ENCODE data around the gene SLC22A17. TPM values are rescaled to one million over a fixed set of nuclear protein-coding genes. Genes with fewer than 3 reads are reported as not detected.
"Not testable (repeated sequence)": the region's sequence is repeated elsewhere in the genome, so short reads cannot be mapped to it uniquely, and the experiment has no call there.

The SLC22A17 gene
- total RNA-seq, 2 donors from 2014 or later = 6.3 to 8.6 TPM

DNA sequence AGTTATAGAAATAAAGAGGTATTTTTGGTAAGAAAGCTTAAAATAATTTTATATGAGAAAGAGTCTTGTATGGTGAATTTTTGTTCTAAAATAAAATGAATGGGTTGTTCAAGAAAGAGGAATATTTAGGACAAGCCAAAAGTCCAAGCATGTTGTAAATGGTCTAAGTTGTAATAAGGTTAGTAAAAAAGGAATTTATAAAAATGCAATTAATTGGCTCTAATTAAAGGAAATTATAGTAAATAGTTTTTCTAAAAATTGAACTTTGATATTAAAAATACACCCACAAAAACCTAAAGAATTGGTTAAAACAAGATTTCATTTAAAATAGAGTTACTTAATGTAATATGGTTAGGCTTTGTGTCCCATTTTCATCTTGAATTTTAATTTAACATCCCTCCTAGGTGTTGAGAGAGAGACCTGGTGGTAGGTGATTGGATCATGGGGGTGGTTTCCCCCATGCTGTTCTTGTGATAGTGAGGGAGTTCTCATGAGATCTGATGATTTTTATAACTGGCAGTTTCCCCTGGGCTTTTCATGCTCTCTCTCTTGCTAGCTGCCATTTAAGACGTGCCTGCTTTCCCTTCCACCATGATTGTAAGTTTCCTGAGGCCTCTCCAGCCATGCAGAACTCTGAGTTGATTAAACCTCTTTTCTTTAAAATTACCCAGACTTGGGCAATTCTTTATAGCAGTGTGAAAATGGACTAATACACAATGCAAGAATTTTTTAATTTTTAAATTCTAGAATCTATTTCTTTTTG is 13.0 kb downstream of the SLC22A17 start:
- no peak overlapping the region for H3K4me3 Mint-ChIP-seq

DNA sequence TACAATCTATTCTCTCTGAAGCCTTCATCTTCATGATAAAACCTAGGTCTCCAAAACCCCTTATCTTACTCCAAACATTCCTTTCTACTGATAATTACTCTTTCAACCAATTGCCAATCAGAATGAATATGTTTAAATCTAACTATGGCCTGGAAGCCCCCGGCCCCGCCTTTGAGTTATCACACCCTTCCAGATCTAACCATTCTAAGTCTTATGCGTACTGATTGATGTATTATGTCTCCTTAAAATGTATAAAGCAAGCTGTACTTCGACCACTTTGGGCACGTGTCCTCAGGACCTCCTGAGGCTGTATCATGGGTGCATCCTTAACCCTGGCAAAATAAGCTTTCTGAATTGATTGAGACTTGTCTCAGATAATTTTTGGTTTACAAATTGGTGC is 17.1 kb downstream of the SLC22A17 start:
- H3K4me3 Mint-ChIP-seq = no peak overlapping the region
- peaks cover 1 to 3% of the 10 kb centered on the region in 2 donors for H3K36me3 Mint-ChIP-seq (ENCODE audit: insufficient read depth in 2 of 2)
- DNase-seq (no peak), ATAC-seq (replicated peaks in 1 of 2) (no peak)
- no peak overlapping the region for H3K27ac Mint-ChIP-seq
- H3K9me3 Mint-ChIP-seq = peaks cover 3% of the 10 kb centered on the region in 2 donors
- no peaks in the 10 kb centered on the region for H3K4me1 Mint-ChIP-seq (ENCODE audit: low read depth)
- H3K27me3 Mint-ChIP-seq (ENCODE audit: low read depth) = no peaks in the 10 kb centered on the region

More for the DNA sequence above, 13.0 kb downstream of the SLC22A17 start:
- ATAC-seq (replicated peaks in 1 of 2) (no peak), DNase-seq (no peak)
- Mint-ChIP-seq H3K4me1 (ENCODE audit: low read depth) (no peaks in the 10 kb centered on the region), H3K36me3 (ENCODE audit: insufficient read depth in 2 of 2) (peaks cover 1 to 3% of the 10 kb centered on the region in 2 donors), H3K27me3 (ENCODE audit: low read depth) (no peaks in the 10 kb centered on the region), H3K9me3 (peaks cover 3% of the 10 kb centered on the region in 2 donors), H3K27ac (no peak overlapping the region)

DNA sequence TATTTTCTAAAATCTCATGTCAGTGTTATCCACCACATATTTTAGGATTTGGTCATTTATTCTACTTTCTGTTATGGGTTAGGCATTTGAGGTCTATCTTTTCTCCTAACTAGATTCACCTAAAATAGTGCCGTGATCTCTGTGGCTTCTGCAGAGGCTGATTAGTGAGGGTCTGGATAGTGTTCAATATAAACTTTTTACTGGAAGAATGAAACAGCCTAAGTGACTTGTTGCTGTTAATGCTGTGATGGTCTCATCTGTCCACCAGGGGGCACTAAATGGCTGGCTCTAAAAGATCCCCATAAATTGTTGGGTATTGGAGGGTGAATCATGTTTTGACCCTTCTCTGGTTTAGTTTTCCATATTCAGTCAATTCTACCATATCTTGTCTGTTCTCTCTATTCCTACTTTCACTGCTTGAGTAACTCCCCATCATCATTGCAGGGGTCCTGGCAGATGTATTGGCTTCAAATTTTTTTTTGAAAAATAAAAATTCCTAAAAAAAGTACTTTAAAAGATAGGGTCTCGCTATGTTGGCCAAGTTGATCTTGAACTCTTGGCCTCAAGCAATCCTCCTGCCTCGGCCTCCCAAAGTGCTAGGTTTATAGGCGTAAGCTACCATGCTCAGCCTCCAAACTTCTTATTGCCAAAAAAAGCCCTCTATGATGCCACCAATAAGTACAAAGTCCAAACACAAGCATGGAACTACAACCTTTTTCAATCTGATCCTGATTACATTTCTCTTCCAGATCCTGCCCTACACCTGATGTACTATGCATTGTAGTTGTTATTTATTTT is 24.5 kb downstream of the SLC22A17 start:
- Mint-ChIP-seq H3K9me3 (no peaks in the 10 kb centered on the region), H3K27me3 (ENCODE audit: low read depth) (no peaks in the 10 kb centered on the region), H3K27ac (no peak overlapping the region), H3K4me1 (ENCODE audit: low read depth) (peaks cover 13% of the 10 kb centered on the region), H3K4me3 (no peak overlapping the region), H3K36me3 (ENCODE audit: insufficient read depth in 2 of 2) (peaks cover 4% of the 10 kb centered on the region in 2 donors)
- ATAC-seq (replicated peaks in 1 of 2) = peak; percentile 75 to 82
- peak; percentile 66 to 70 for DNase-seq

DNA sequence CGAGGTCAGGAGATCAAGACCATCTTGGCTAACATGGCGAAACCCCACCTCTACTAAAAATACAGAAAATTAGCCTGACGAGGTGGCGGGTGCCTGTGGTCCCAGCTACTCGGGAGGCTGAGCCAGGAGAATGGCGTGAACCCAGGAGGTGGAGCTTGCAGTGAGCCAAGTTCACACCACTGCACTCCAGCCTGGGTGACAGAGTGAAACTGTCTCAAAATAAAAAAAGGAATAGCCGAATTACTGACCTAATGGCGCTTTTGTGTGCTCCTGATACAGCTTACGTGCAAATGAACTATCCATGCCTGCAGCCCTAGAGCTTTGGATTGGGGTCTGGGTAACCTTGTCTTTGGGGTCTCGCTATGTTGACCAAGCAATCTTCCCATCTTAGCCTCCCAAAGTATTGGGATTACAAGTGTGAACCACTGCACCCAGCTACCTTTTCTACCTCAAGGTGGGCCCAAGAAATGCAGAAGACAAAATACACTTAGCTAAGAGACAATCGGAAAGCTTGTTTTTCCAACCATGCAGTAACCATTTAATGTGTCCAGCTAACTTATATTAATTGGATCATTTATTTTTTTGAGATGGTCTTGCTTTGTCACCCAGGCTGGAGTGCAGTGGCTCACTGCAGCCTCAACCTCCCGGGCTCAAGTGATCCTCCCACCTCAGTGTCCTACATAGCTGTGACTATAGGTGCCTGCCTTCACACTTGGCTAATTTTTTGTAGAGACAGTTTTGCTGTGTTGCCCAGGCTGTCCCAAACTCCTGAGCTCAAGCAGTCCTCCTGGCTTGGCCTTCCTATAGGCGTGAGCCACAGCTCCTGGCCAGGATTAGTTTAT is 26.0 kb downstream of the SLC22A17 start:
- no peaks in the 10 kb centered on the region for H3K27me3 Mint-ChIP-seq (ENCODE audit: low read depth)
- no peak for DNase-seq
- no peak overlapping the region for H3K4me3 Mint-ChIP-seq
- peaks cover 9 to 14% of the 10 kb centered on the region in 2 donors for H3K36me3 Mint-ChIP-seq (ENCODE audit: insufficient read depth in 2 of 2)
- peaks cover 22% of the 10 kb centered on the region for H3K4me1 Mint-ChIP-seq (ENCODE audit: low read depth)
- no peak overlapping the region for H3K27ac Mint-ChIP-seq
- H3K9me3 Mint-ChIP-seq = no peaks in the 10 kb centered on the region
- no peak for ATAC-seq (replicated peaks in 1 of 2)

DNA sequence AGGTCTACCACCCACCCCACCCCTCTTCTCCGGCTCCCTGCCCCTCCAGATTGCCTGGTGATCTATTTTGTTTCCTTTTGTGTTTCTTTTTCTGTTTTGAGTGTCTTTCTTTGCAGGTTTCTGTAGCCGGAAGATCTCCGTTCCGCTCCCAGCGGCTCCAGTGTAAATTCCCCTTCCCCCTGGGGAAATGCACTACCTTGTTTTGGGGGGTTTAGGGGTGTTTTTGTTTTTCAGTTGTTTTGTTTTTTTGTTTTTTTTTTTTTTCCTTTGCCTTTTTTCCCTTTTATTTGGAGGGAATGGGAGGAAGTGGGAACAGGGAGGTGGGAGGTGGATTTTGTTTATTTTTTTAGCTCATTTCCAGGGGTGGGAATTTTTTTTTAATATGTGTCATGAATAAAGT is 26.9 kb downstream of the SLC22A17 start:
- not testable (repeated sequence) for H3K27me3 Mint-ChIP-seq (ENCODE audit: low read depth); H3K9me3 Mint-ChIP-seq; H3K4me3 Mint-ChIP-seq; ATAC-seq (replicated peaks in 1 of 2); H3K27ac Mint-ChIP-seq; DNase-seq
- Mint-ChIP-seq H3K36me3 (ENCODE audit: insufficient read depth in 2 of 2) (peaks cover 9 to 14% of the 10 kb centered on the region in 2 donors), H3K4me1 (ENCODE audit: low read depth) (peaks cover 22% of the 10 kb centered on the region)

DNA sequence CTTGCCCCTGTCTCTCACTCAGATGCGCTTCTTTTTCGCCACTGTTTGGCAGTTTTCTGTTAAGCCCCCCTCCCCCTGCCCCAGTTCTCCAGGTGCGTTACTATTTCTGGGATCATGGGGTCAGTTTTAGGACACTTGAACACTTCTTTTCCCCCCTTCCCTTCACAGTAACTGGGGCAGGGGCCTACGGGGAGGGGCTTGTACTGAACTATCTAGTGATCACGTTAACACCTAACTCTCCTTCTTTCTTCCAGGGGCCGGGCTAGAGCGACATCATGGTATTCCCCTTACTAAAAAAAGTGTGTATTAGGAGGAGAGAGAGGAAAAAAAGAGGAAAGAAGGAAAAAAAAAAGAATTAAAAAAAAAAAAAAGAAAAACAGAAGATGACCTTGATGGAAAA is 27.7 kb downstream of the SLC22A17 start:
- H3K27ac Mint-ChIP-seq = no peak overlapping the region
- no peak overlapping the region for H3K4me3 Mint-ChIP-seq
- peaks cover 28% of the 10 kb centered on the region for H3K4me1 Mint-ChIP-seq (ENCODE audit: low read depth)
- DNase-seq (no peak), ATAC-seq (replicated peaks in 1 of 2) (no peak)
- no peaks in the 10 kb centered on the region for H3K9me3 Mint-ChIP-seq
- H3K36me3 Mint-ChIP-seq (ENCODE audit: insufficient read depth in 2 of 2) = peaks cover 12 to 14% of the 10 kb centered on the region in 2 donors
- H3K27me3 Mint-ChIP-seq (ENCODE audit: low read depth) = no peaks in the 10 kb centered on the region

DNA sequence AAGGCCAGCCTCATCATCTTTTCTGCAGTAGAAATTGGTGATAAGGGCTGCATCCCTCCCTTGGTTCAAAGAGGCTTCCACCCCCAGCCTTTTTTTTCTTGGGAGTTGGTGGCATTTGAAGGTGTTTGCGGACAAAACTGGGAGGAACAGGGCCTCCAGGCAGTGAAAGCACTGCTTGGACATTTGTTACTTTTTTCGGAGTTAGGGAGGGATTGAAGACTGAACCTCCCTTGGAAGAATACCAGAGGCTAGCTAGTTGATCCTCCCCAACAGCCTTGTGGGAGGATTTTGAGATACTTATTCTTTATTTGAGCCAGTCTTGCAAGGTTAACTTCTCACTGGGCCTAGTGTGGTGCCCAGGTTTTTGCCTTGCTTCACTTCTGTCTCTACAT is 28.2 kb downstream of the SLC22A17 start:
- Mint-ChIP-seq H3K9me3 (peaks cover 0 to 2% of the 10 kb centered on the region in 2 donors), H3K4me1 (ENCODE audit: low read depth) (peaks cover 33% of the 10 kb centered on the region), H3K36me3 (ENCODE audit: insufficient read depth in 2 of 2) (peaks cover 12 to 14% of the 10 kb centered on the region in 2 donors), H3K27ac (no peak overlapping the region), H3K4me3 (no peak overlapping the region), H3K27me3 (ENCODE audit: low read depth) (no peaks in the 10 kb centered on the region)
- ATAC-seq (replicated peaks in 1 of 2) (no peak), DNase-seq (no peak)

DNA sequence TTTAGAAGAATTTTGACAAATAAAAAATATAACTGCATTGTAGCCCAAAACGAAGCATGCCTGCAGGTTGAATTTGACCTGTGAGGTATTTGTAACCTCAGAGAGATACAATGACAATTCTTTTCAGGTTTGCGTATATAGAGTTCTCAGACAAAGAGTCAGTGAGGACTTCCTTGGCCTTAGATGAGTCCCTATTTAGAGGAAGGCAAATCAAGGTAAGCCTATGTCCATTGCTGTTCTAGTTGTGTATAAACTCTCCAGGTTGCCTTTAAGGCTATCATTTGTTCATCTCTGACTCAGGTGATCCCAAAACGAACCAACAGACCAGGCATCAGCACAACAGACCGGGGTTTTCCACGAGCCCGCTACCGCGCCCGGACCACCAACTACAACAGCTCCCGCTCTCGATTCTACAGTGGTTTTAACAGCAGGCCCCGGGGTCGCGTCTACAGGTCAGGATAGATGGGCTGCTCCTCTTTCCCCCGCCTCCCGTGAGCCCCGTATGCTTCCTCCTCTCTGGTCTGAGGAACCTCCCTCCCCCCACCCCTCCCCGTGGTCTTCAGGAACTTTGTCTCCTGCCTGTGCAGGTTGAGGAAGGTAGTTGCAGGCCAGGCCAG is 28.7 kb downstream of the SLC22A17 start:
- H3K4me1 Mint-ChIP-seq (ENCODE audit: low read depth) = peaks cover 34% of the 10 kb centered on the region
- no peak overlapping the region for H3K4me3 Mint-ChIP-seq
- peaks cover 0 to 2% of the 10 kb centered on the region in 2 donors for H3K9me3 Mint-ChIP-seq
- DNase-seq (no peak), ATAC-seq (replicated peaks in 1 of 2) (no peak)
- H3K27ac Mint-ChIP-seq = no peak overlapping the region
- no peaks in the 10 kb centered on the region for H3K27me3 Mint-ChIP-seq (ENCODE audit: low read depth)
- peaks cover 12 to 14% of the 10 kb centered on the region in 2 donors for H3K36me3 Mint-ChIP-seq (ENCODE audit: insufficient read depth in 2 of 2)

DNA sequence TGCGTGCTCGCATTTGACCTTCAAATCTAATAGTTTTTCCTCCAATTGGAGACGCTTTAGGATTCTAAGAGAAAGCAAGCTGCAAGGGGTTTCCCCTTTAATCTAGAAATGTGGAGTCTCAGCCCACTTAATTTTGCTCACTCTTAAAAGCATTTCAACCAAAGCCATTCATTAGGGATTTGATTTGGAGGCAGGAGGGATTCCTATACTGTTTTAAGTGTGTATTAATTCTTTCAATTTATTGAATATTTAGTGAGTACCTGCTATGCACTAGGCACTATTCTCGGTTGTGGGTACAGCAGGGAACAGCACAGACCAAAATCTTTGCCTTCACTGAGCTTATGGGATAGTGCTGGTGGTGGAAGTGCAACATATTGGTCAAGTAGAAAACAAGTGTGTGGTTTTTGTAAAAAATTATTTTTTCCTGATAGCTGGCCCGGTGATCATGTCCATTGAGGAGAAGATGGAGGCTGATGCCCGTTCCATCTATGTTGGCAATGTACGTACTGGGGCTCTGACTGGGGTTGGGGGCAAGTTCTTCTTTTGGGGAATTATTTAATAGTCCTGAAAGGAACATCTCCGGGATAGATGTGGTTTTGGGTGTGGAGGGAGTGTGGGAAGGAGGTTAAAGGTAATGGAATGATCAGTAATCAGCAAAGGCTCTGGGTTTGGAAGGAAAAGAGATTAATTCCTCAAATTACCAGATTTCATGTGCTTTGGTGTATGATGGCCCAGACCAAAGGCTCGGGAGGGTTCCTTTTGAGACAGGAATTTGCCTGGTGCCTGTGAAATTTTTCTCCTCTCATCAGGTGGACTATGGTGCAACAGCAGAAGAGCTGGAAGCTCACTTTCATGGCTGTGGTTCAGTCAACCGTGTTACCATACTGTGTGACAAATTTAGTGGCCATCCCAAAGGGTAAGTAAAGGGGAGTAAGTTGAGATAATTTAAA is 29.8 kb downstream of the SLC22A17 start:
- peaks cover 27% of the 10 kb centered on the region for H3K4me1 Mint-ChIP-seq (ENCODE audit: low read depth)
- peak overlapping the region; percentile 94 to 99 for H3K4me3 Mint-ChIP-seq
- ATAC-seq (replicated peaks in 1 of 2) = no peak

DNA sequence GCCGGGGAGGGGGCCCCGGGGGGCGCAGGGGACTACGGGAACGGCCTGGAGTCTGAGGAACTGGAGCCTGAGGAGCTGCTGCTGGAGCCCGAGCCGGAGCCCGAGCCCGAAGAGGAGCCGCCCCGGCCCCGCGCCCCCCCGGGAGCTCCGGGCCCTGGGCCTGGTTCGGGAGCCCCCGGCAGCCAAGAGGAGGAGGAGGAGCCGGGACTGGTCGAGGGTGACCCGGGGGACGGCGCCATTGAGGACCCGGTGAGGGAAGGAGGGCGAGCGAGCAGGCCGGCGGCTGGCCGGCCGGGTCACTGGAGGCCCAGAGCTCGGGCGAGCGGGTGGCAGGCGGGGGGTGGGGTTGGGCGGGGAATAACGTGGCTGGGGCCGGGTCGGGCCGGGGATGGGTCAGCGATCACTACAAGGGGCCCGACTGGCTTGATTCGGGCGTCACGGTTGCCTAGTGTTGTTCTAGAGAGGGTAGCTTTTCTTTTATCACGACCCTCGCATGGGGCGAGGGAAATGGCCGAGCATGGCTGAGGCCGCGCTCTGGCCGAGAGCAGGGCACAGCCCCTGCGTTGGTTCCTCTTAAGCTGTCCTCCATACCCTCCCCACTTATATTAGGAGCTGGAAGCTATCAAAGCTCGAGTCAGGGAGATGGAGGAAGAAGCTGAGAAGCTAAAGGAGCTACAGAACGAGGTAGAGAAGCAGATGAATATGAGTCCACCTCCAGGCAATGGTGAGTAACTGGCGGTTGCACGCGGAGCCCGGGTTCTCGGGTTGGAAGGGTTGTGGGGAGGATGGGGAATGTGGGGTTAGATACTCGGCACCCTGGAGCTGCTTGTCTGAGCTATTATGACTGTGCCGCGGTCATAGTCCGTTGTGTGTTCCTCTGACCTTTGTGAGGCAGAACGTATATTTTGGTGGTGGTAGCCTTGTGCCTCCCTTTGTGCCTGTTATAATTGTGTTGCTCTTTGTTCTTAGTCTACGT is 30.8 kb downstream of the SLC22A17 start:
- DNase-seq (peak; percentile 82 to 86), ATAC-seq (replicated peaks in 1 of 2) (peak; percentile 35 to 36)
- Mint-ChIP-seq H3K4me1 (ENCODE audit: low read depth) (peaks cover 27% of the 10 kb centered on the region), H3K9me3 (peaks cover 0 to 2% of the 10 kb centered on the region in 2 donors), H3K4me3 (peak overlapping the region; percentile 94 to 99), H3K27me3 (ENCODE audit: low read depth) (no peaks in the 10 kb centered on the region), H3K27ac (peak overlapping the region; percentile 95), H3K36me3 (ENCODE audit: insufficient read depth in 2 of 2) (peaks cover 12 to 14% of the 10 kb centered on the region in 2 donors)

More for the DNA sequence above, 29.8 kb downstream of the SLC22A17 start:
- DNase-seq = no peak
- Mint-ChIP-seq H3K9me3 (peaks cover 0 to 2% of the 10 kb centered on the region in 2 donors), H3K27ac (peak overlapping the region; percentile 95), H3K27me3 (ENCODE audit: low read depth) (no peaks in the 10 kb centered on the region), H3K36me3 (ENCODE audit: insufficient read depth in 2 of 2) (peaks cover 12 to 14% of the 10 kb centered on the region in 2 donors)
